OCI-LY7 (cell line): Measurements from ENCODE around the gene C9. TPM values are rescaled to one million over a fixed set of nuclear protein-coding genes. Genes with fewer than 3 reads are reported as not detected.

Experiments used
- BruUV-seq: library from RNA; stranded (reverse); fragments of 400-500 nt; replicated peaks from 2 replicates; lab custom pipeline; 2021; lab: Mats Ljungman, UMichigan
- CTCF ChIA-PET: fragments of 300-600 bp; sonication (Branson Sonifier 250); formaldehyde crosslinking; loops from one replicate; lab custom pipeline; 2022; ENCODE audit warnings: antibody characterized with exemption; ENCODE audit not compliant: unreplicated experiment; lab: Charles Lee
- POLR2A ChIA-PET: fragments of 300-600 bp; sonication (Branson Sonifier 250); formaldehyde crosslinking; loops from one replicate; lab custom pipeline; 2022; ENCODE audit warnings: antibody characterized with exemption; lab: Charles Lee
- DNase-seq: peaks from one replicate; pipeline ENCODE4 v3.0.0-alpha.2; 2015; ENCODE audit warnings: low spot score
- H2AFZ ChIP-seq: fragments of 200-600 bp; sonication (generic), shearing (Covaris generic); 2 replicates; pipeline ENCODE4 v1.6.1; 2014; ENCODE audit warnings: mild to moderate bottlenecking, antibody characterized with exemption, low read length, moderate library complexity
- H3K27ac ChIP-seq: fragments of 200-600 bp; sonication (generic); 2 replicates; pipeline ENCODE4 v1.5.1; 2014; ENCODE audit warnings: mixed run types, low read depth, mild to moderate bottlenecking, moderate library complexity, low read length, inconsistent platforms; ENCODE audit not compliant: poor library complexity, severe bottlenecking
- H3K36me3 ChIP-seq: fragments of 200-600 bp; sonication (generic); 2 replicates; pipeline ENCODE4 v1.6.1; 2014; ENCODE audit warnings: mild to moderate bottlenecking, antibody characterized with exemption, low read length, moderate library complexity, mixed read lengths; ENCODE audit not compliant: insufficient read depth
- H3K4me1 ChIP-seq: fragments of 200-600 bp; sonication (generic); 2 replicates; pipeline ENCODE4 v1.5.1; 2014; ENCODE audit warnings: mild to moderate bottlenecking, low read length; ENCODE audit not compliant: insufficient read depth, poor library complexity, severe bottlenecking
- H3K4me2 ChIP-seq: fragments of 200-600 bp; sonication (generic); 2 replicates; pipeline ENCODE4 v1.6.1; 2014; ENCODE audit warnings: mild to moderate bottlenecking, low read length
- H3K4me3 ChIP-seq: fragments of 200-600 bp; sonication (generic); 2 replicates; pipeline ENCODE4 v1.5.1; 2014; ENCODE audit warnings: mild to moderate bottlenecking, low read depth, low read length; ENCODE audit not compliant: poor library complexity, severe bottlenecking
- H3K79me2 ChIP-seq: fragments of 200-600 bp; sonication (generic); 2 replicates; pipeline ENCODE4 v1.6.1; 2016; ENCODE audit warnings: low read depth, mild to moderate bottlenecking, low read length, moderate library complexity, mixed read lengths; ENCODE audit not compliant: insufficient read depth
- H3K9me2 ChIP-seq: fragments of 200-600 bp; sonication (generic); 2 replicates; pipeline ENCODE4 v1.6.1; 2016; ENCODE audit warnings: mild to moderate bottlenecking, low read length, mixed read lengths; ENCODE audit not compliant: insufficient read depth
- H3K9me3 ChIP-seq: fragments of 200-600 bp; sonication (generic); 2 replicates; pipeline ENCODE4 v1.6.1; 2014; ENCODE audit warnings: mild to moderate bottlenecking, mixed run types, low read length, mixed read lengths
- H4K20me1 ChIP-seq: fragments of 200-600 bp; sonication (generic); 2 replicates; pipeline ENCODE4 v1.6.1; 2014; ENCODE audit warnings: mild to moderate bottlenecking, antibody characterized with exemption, low read length, moderate library complexity, mixed read lengths; ENCODE audit not compliant: insufficient read depth
- CTCF ChIP-seq: fragments of 200-600 bp; sonication (generic); conservative IDR thresholded peaks from 2 replicates; pipeline ENCODE4 v1.5.1; 2014; ENCODE audit warnings: mild to moderate bottlenecking, antibody characterized with exemption, low read length, moderate library complexity, mixed read lengths
- EZH2phosphoT487 ChIP-seq: fragments of 200-600 bp; sonication (generic); IDR thresholded peaks from 2 replicates; pipeline ENCODE4 v1.6.1; 2018; ENCODE audit warnings: low read depth, borderline replicate concordance, mild to moderate bottlenecking, mixed run types, antibody characterized with exemption, low read length, moderate library complexity, mixed read lengths
- intact Hi-C: fragments of 100-400 bp; cut with micrococcal nuclease; formaldehyde crosslinking; loops from one replicate; pipeline ENCODE4 v1.10.0; 2022; ENCODE audit not compliant: unreplicated experiment
- total RNA-seq, 2 experiments: library from RNA; depleted of rRNA in 1 of 2; stranded (reverse); fragments of >200 nt in 1 of 2; shearing (Covaris generic) in 1 of 2; gene quantifications; 2 replicates each; pipeline ENCODE4 v1.2.3, GENCODE V29; 2014 to 2022

The C9 gene
- total RNA-seq, 2 experiments from 2014 or later, result not detected

GRCh38 chr5:39315995-39316394, 48.3 kb downstream of the C9 start:
- H3K79me2 ChIP-seq, result no peaks in the 10 kb centered on the region
- H3K36me3 ChIP-seq, result no peaks in the 10 kb centered on the region
- BruUV-seq, result no TSS peak
- no peak overlapping the region for H3K4me2 ChIP-seq
- no peak for DNase-seq
- intact Hi-C loops, result no loop called here
- H3K9me2 ChIP-seq, result no peaks in the 10 kb centered on the region
- ChIA-PET POLR2A (interaction anchor here (1.0 kb wide), 1 partner anchor 12 kb away, joined by 4 read pairs; no protein-coding TSS in a partner anchor), CTCF (no interaction called here)
- H3K27ac ChIP-seq, result no peak overlapping the region
- H4K20me1 ChIP-seq, result no peaks in the 10 kb centered on the region
- no peaks in the 10 kb centered on the region for H3K9me3 ChIP-seq
- no peak overlapping the region for H2AFZ ChIP-seq
- TF ChIP-seq EZH2phosphoT487 (no peak), CTCF (no peak)
- no peaks in the 10 kb centered on the region for H3K4me1 ChIP-seq
- H3K4me3 ChIP-seq, result no peak overlapping the region

- no peaks in the 10 kb centered on the region for H3K9me3 ChIP-seq
- no peak for TF ChIP-seq EZH2phosphoT487
- TF ChIP-seq CTCF, result no peak
- no peaks in the 10 kb centered on the region for H3K79me2 ChIP-seq
- no peak overlapping the region for H3K27ac ChIP-seq
- H3K9me2 ChIP-seq, result no peaks in the 10 kb centered on the region
- intact Hi-C loops, result no loop called here
- no TSS peak for BruUV-seq
- no peaks in the 10 kb centered on the region for H4K20me1 ChIP-seq
- DNase-seq, result no peak
- no peaks in the 10 kb centered on the region for H3K4me1 ChIP-seq
- H3K36me3 ChIP-seq, result no peaks in the 10 kb centered on the region
- POLR2A ChIA-PET, result interaction anchor here (0.6 kb wide), 1 partner anchor 88 kb away, joined by 3 read pairs; no protein-coding TSS in a partner anchor
- no peak overlapping the region for H3K4me2 ChIP-seq
- no peak overlapping the region for H3K4me3 ChIP-seq
- H2AFZ ChIP-seq, result no peak overlapping the region
- CTCF ChIA-PET, result no interaction called here
These were observed 49.7 kb downstream of the C9 start for GRCh38 chr5:39314591-39314990.

GRCh38 chr5:39309534-39309933, 54.8 kb downstream of the C9 start:
- no peak for DNase-seq
- no peak overlapping the region for H3K27ac ChIP-seq
- H3K79me2 ChIP-seq, result no peaks in the 10 kb centered on the region
- BruUV-seq, result no TSS peak
- intact Hi-C loops, result no loop called here
- ChIA-PET POLR2A (no interaction called here), CTCF (no interaction called here)
- no peak overlapping the region for H3K4me2 ChIP-seq
- no peak overlapping the region for H2AFZ ChIP-seq
- no peaks in the 10 kb centered on the region for H3K9me2 ChIP-seq
- TF ChIP-seq EZH2phosphoT487, result no peak
- no peak for TF ChIP-seq CTCF
- no peaks in the 10 kb centered on the region for H3K9me3 ChIP-seq
- H3K4me3 ChIP-seq, result no peak overlapping the region
- H3K36me3 ChIP-seq, result no peaks in the 10 kb centered on the region
- H4K20me1 ChIP-seq, result no peaks in the 10 kb centered on the region
- H3K4me1 ChIP-seq, result no peaks in the 10 kb centered on the region
